ENCODE measurements around the gene FRMD3. TPM values are rescaled to one million over a fixed set of nuclear protein-coding genes. Genes with fewer than 3 reads are reported as not detected.

Gene FRMD3
- total RNA-seq, 2 experiments from 2014 or later: 0.27 to 1.1 TPM

GRCh38 chr9:83334320-83334719, 203.9 kb downstream of the FRMD3 start:
- ATAC-seq (peak; percentile 67), DNase-seq (peak; percentile 83)
- CTCF ChIA-PET: interaction anchor here (0.6 to 4.5 kb wide), 47 partner anchors 9 to 577 kb away, joined by 3 to 64 read pairs (median 4); partner anchors contain the start of gene FRMD3
- H3K9me3 Mint-ChIP-seq: no peaks in the 10 kb centered on the region
- peak; percentile 88 for TF ChIP-seq CTCF (IDR thresholded peaks at IDR 0.05)
- H3K4me3 Mint-ChIP-seq: no peak overlapping the region
- no peaks in the 10 kb centered on the region for H3K4me1 Mint-ChIP-seq (ENCODE audit: low read depth)
- H3K27me3 Mint-ChIP-seq: no peaks in the 10 kb centered on the region
- POLR2A ChIA-PET: interaction anchor here (0.6 to 1.1 kb wide), 2 partner anchors 10 to 262 kb away, joined by 3 to 4 read pairs; no protein-coding TSS in a partner anchor
- intact Hi-C loops (cut with micrococcal nuclease): loop anchor here (2.0 kb wide), 1 partner anchor 210 kb away; no protein-coding TSS in a partner anchor
- no peaks in the 10 kb centered on the region for H3K36me3 Mint-ChIP-seq (ENCODE audit: low read depth)
- H3K27ac Mint-ChIP-seq: no peak overlapping the region

GRCh38 chr9:83330207-83331196, 207.7 kb downstream of the FRMD3 start:
- H3K27me3 Mint-ChIP-seq: no peaks in the 10 kb centered on the region
- H3K9me3 Mint-ChIP-seq: no peaks in the 10 kb centered on the region
- no peaks in the 10 kb centered on the region for H3K36me3 Mint-ChIP-seq (ENCODE audit: low read depth)
- CTCF ChIA-PET: interaction anchor here (1.5 kb wide), 1 partner anchor 264 kb away, joined by 3 read pairs; no protein-coding TSS in a partner anchor
- DNase-seq (peak; percentile 3), ATAC-seq (no peak)
- POLR2A ChIA-PET: interaction anchor here (1.1 kb wide), 1 partner anchor 19 kb away, joined by 3 read pairs; no protein-coding TSS in a partner anchor
- H3K4me1 Mint-ChIP-seq (ENCODE audit: low read depth): no peaks in the 10 kb centered on the region
- H3K27ac Mint-ChIP-seq: no peak overlapping the region
- TF ChIP-seq CTCF (IDR thresholded peaks at IDR 0.05): peak; percentile 12
- no peak overlapping the region for H3K4me3 Mint-ChIP-seq
- intact Hi-C loops (cut with micrococcal nuclease): no loop called here

- intact Hi-C loops (cut with micrococcal nuclease): no loop called here
- TF ChIP-seq CTCF (IDR thresholded peaks at IDR 0.05): no peak
- Mint-ChIP-seq H3K4me1 (ENCODE audit: low read depth) (no peaks in the 10 kb centered on the region), H3K4me3 (no peak overlapping the region), H3K36me3 (ENCODE audit: low read depth) (no peaks in the 10 kb centered on the region), H3K9me3 (no peaks in the 10 kb centered on the region), H3K27ac (no peak overlapping the region), H3K27me3 (no peaks in the 10 kb centered on the region)
- POLR2A ChIA-PET: no interaction called here
- CTCF ChIA-PET: interaction anchor here (1.1 to 1.8 kb wide), 2 partner anchors 216 to 268 kb away, joined by 3 to 4 read pairs; no protein-coding TSS in a partner anchor
- no peak for ATAC-seq
- no peak for DNase-seq
Measured at GRCh38 chr9:83327750-83328622, 210.2 kb downstream of the FRMD3 start.

- no peaks in the 10 kb centered on the region for H3K4me1 Mint-ChIP-seq (ENCODE audit: low read depth)
- H3K27ac Mint-ChIP-seq: no peak overlapping the region
- TF ChIP-seq CTCF (IDR thresholded peaks at IDR 0.05): no peak
- no peaks in the 10 kb centered on the region for H3K27me3 Mint-ChIP-seq
- ChIA-PET CTCF (interaction anchor here (1.1 to 1.8 kb wide), 2 partner anchors 217 to 269 kb away, joined by 3 to 4 read pairs; no protein-coding TSS in a partner anchor), POLR2A (no interaction called here)
- intact Hi-C loops (cut with micrococcal nuclease): no loop called here
- no peaks in the 10 kb centered on the region for H3K36me3 Mint-ChIP-seq (ENCODE audit: low read depth)
- no peak for ATAC-seq
- DNase-seq: no peak
- H3K4me3 Mint-ChIP-seq: no peak overlapping the region
- no peaks in the 10 kb centered on the region for H3K9me3 Mint-ChIP-seq
Measured at GRCh38 chr9:83327323-83327722, 210.9 kb downstream of the FRMD3 start.
